GM19025 (cell line): ENCODE data around the gene PGRMC2.

Source experiments
- ATAC-seq: cut with Tn5 transposase; IDR thresholded peaks from one replicate; pipeline ENCODE4 v1.9.1; 2021; ENCODE audit warnings: mild to moderate bottlenecking, low read depth, moderate library complexity; ENCODE audit not compliant: unreplicated experiment

PGRMC2 gene, protein sequence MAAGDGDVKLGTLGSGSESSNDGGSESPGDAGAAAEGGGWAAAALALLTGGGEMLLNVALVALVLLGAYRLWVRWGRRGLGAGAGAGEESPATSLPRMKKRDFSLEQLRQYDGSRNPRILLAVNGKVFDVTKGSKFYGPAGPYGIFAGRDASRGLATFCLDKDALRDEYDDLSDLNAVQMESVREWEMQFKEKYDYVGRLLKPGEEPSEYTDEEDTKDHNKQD

DNA sequence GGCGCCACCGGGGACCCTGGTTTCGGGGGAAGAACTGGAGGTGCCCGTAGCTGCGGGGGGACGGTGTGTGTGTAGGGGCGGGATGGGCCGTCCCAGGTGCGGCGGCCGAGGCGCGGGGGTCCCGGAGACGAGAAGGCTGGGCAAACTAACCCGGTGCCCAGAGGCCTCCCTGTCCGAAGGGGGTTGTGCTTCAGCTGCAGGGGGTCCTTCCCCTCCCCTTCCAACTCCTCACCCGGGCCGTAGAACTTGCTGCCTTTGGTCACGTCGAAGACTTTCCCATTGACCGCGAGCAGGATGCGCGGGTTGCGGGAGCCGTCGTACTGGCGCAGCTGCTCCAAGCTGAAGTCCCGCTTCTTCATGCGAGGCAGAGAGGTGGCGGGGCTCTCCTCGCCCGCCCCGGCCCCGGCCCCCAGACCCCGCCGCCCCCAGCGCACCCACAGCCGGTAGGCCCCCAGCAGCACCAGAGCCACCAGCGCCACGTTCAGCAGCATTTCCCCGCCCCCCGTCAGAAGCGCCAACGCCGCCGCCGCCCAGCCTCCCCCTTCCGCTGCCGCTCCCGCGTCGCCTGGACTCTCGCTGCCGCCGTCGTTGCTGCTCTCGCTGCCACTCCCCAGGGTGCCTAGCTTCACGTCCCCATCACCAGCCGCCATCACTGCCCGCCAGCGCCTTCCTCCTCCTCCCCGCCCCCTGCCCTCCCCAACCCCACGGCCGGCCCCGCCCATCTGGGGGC, at the start of gene PGRMC2:
Gene PGRMC2 (minus strand): TSS at position 673 of the 730 bp plus-strand sequence. CDS start 23 bp downstream, at position 650.
- no peak for ATAC-seq

DNA sequence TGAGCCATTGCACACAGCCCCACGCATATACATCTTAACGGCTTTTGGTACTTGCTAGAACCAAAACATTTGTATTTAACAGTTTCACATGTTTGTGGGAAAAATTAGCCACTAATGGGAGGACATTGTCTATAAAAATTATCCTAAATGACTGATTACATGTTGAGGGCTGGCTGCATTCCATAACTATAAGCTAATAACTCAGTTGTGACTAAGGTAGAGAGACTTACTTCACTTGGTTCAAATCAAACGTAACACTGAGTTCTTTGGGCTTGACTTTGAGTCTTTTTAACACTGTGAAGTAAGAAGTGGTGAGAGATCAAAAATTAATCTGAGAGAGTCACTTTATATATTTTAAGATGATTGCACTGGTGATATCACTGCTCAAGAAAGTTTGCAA, 47.9 kb upstream of the PGRMC2 start:
- no peak for ATAC-seq

DNA sequence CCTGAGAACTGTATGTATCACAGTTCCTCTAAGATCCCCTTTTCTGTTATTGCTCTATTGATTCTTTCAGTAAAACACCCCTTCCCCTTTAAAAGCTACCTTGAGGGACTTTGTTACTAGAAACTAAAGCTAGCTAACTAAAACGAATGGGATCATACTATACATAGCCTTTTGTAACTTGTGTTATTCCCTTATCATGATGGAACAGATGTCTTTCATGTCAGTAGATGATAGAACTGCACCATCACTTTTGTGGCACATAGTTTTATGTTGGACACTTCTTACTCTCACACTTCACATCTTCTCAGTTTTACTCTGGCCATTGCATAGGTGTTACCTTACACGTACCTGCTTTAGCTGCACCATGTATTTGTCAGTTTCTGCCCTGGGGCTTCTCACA, 46.6 kb upstream of the PGRMC2 start:
- no peak for ATAC-seq

DNA sequence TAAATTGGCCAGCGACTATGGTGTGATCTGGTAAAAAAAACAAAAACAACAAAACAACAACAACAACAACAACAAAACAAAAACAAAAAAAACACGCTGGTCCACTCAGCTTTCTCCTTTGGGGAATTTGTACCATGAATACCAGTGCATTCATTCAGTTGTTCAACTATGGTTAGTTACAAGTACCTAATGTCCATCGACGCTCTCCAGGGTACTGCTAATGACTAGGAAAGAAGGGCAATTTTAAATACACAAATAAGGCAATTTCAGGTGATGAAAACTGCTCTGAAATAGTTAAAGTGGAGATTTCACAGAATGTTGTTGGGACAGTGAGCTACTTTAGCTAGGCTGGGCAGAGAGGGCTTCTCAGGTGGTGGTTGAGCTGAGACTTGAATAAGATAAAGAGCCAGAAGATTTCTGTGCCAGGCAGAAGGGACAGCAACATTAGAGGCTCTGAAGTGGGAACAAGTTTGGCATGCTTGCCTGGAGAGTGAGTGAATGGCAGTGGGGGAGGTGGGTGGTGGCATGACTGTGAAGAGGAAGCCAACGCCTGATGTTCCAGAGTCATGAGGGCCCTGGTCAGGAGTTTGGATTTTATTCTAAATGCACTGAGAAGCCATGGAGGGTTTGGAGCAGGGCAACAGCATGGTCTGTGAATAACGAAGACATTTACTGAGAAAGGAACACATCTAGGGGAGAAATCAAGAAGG, 45.9 kb upstream of the PGRMC2 start:
- ATAC-seq = no peak

DNA sequence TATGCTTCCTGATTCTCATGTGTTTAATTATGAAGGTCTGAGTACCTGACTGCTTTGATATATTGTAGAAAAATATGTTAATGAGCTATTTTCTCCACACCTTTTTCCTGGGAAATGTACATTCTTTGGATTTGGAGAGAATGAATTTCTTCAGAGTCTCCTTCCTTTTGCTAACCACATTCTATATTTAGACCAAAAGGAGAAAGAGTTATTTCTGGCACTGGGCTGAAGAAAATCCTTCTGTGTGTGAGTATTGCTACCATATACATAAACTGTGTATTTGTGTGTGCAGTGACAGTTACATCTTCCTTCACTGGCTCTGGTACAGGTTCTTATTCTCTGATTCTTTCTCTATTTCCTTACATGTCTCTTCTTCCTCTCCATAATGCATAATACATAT, 44.5 kb upstream of the PGRMC2 start:
- ATAC-seq = no peak

DNA sequence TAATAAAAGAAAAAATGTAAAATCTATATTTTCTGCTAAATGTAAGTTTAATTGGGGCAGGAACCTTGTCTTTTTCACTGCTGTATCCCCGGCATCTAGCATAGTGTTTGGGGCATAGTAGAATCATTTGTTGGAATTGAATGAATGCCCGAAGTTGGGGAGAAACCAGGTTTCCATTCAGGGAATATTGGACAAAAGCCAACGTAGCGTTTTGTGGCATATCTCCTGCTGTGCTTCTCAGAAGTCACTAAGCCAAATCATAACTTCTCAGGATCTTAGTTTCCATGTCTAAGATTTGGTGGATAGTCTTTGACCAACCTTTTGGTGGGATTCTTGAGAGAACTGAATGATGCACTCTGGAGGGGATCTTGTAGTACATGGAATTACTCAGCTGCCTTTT, 42.0 kb upstream of the PGRMC2 start:
- no peak for ATAC-seq

DNA sequence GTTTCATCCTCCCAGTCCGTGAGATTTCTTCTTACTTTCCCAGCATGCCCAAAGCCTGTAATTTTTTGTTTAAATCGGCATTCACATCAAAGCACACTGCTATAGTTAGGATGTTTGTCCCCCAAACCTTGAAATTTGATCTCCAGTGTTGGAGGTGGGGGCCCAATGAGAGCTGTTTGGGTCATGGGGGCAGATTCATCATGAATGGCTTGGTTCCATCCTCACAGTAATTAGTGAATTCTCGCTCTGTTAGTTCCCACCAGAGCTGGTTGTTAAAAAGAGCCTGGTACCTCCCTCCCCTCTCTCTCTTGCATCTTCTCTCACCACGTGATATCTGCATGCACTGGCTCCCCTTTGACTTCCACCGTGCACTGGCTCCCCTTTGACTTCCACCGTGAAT, 40.5 kb upstream of the PGRMC2 start:
- ATAC-seq = no peak

DNA sequence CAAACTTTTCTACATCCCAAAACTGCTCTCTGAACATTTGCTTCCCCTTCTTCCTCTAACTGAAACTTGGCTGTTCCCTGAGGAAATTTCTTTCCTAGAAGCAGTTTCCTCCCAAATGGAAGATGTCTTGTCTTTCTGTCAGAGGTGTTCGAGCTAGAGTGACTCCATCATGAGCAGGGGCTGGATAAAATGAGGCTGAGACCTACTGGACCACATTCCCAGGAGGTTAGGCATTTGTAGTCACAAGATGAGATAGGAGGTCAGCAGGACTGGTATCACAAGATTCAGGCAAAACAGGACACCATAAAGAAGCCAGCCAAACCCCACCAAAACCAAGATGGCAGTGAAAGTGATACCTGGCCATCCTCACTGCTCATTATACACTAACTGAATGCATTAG, 35.8 kb upstream of the PGRMC2 start:
- no peak for ATAC-seq

DNA sequence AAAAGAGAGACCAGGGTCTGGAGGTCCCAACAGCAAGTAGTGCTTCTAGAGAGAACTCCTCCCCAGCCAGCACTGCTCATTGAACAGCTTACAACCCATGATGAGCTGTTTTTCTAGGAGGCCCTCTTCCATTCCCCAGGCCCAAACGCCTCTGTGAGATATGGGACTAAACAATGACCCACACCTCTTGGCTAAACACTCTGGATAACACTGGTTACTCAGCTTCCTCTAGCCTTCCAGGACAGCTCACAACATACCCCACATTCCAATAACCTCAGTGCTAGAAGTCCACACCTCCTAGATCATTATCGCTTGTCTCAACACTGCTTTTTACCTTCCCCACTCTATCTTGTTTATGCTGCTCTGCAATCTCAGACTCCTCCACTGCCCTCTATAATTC, 35.4 kb upstream of the PGRMC2 start:
- no peak for ATAC-seq

DNA sequence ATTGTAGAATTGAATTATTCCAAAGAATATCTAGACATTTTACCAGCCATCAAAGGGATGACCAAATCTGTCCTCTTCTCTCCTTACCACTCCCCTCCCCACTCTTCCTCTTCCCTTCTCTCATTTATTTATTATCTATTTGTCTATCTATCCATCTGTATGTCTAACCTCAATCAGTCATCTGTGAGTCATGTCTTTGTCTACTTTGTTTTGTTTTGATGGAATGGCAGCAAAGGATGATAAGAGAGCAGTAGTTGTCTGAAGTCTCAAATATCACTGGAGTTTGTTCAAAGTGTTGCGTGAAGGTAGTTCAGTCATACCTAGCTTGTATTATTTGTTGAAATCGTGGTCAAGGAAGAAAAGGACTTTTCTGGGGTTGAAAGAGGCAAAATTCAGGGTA, 34.7 kb upstream of the PGRMC2 start:
- no peak for ATAC-seq

DNA sequence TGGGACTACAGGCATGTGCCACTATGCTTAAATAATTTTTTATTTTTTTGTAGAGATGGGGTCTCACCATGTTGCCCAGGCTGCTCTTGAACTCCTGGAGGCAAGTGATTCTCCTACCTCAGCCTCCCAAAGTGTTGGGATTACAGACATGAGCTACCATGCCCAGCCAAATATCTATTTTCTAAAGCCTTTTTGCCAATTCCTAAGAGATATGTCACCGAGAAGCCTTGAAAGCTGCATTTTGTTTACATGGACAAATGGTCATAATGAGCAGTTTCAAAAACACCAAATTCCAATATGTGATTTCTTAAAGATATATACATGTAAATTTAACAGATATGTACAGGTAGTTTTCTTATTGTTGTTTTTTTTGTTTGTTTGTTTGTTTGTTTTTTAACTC, 33.0 kb upstream of the PGRMC2 start:
- ATAC-seq = no peak

DNA sequence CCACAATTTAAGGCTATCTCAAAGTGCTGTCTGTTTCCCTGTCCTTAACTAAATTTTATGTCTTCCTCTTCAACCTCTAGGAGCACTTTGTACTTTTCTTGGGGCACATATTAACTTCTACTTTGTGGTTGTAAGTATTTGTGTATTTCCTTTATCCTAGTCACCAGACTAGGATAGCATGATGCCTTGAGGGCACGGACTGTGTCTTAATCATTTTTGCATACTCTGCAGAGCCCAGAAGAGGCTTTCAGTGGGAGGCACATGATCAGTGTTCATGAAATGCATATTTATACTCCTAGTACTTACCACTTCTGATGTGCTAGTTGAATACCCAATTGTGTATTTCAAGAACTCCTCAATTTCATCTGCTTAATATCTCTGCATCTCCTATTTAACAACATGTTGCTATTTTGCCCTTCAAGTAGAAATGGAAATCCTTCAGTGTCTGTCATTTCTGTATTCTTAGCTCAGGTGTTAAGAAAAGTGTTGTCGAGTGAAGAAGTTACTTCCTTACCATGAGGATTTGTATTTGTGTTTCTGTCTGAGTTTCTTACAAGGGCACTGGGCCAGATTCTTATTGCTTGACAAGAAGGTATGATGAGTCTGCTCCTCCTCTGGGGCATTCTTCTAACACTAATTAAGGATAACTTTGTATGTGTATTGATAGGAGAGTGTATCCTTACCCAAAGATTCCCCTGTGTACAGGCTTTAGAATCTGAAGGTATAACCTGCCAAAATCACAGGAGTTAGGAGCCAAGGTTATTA, 28.3 kb upstream of the PGRMC2 start:
- ATAC-seq = no peak

DNA sequence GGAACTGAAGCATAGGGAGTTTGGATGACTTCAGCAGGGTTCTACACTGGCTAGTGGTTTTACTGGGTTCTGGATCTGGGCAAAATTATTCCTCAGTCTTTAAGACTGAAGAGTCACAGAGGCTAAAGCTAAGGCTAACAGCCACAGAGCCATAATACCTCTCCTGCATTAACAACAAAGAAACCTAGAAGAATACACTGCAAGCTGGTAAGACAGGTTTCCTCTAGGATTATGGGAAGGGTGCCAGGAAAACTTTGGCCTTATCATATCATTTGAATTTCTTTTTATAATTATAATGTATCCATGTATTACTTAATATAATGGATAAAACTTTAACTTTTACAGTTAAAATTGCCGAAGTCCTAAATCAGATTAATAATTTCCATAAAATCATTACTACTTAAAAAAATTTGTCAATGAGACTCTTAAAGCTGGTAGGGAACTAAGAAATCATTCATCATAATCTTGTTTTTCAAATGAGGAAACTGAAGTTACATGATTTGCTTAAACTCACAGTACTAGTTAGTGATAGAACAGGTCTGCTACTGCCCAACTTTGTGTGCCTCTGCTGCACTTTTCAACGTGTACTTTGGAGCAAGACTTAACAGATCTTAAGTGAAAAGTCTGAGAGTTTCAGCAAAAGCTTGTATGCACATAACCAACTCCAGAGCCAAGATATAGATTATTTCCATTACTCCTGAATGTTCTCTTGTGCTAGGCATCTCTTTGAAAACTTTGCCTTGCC, 24.2 kb upstream of the PGRMC2 start:
- no peak for ATAC-seq

DNA sequence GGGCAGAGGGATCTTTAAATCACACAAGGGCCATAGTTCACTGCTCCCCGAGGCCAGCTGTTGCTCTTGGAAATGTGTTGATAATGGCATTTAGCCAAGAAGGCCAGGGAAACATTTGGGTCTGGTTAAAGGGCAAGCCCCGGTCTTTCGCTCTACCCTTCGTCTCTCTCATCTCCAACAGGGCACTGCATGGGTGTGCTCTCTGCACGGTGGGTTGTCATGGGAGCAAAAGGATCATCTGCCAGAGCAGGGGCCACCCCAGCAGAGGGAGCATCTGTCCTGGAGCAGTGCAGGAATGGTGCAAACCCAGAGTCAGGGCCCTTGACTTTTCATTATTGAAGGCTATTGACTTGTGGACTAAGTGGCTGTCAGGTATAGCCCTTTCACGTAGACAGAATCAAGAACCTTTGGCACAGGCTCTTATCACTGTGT, 22.7 kb upstream of the PGRMC2 start:
- no peak for ATAC-seq

DNA sequence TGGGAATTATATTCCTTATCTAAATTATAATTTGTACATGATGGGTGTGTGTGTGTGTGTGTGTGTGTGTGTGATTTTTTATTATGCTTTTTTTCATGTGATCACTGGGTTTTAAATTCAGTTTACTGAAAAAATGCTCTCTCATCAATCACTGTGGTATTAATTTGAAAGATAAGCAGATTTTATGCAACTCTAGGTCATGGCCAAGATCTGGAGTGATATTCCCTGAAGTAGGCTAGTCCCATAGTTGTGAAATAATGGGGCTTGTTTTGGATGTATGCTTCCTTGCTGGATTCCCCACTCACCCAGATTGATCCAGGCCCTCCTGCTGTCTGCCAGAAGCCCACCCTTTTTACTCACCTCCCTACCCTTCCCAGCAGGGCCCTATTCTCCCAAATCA, 22.0 kb upstream of the PGRMC2 start:
- no peak for ATAC-seq

DNA sequence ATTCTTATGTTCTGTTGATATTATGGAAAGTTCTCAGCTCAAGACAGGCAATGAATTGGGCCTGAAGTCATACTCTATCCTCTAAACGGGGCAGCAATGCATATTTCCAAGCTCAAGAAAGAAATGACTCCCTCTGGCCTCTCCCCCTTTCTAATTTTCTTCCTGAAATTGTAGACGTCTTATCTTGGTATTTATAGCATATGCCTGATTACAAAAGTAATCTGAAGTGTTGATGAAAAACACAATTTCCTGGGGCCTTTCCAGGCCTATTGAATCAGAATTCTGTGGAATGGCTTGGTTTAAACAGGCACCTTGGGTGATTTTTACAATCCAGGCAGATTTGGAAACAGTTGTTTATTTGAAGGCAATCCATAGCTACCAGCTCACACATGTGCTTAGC, 21.4 kb upstream of the PGRMC2 start:
- no peak for ATAC-seq

DNA sequence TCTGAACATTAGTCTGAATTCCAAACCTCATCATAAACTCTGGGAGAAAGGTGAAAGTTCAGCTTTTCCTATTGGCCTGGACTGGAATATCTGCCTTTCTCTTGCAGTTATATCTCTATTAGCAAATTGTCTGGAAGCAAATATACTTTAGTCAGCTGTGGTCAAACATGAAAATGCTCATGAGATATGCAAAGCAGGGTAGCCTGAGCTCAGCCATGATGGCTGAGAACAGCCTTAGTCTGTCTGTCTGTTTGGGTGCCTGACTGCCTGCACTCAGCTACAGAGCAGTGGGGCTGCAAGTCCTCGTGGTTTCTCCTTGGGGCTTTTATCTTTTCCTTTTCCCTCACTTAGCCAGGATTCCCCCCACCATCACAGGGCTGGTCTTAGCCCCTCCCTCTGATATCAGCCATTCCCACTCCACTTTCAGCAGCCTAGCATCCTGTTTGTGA, 19.5 kb upstream of the PGRMC2 start:
- ATAC-seq = peak; percentile 81

DNA sequence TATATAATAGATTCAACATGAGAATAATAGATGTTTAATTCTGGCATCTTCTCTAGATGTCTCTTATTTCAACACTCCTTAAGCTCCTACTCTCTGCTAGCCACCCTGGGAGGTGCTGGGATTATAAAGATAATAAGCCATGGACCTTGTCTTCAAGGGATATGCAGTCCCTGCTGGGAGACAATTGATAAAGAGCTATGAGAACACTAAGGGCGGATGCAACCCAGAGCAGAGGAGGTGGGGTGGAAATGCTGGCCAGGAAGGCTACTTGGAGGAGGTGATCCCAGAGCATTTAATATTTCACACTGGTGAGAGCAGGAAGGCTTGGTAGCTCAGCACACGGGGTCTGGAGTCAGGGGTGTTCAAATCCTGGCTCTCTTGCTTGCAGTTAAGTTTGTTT, 18.3 kb upstream of the PGRMC2 start:
- ATAC-seq = no peak

DNA sequence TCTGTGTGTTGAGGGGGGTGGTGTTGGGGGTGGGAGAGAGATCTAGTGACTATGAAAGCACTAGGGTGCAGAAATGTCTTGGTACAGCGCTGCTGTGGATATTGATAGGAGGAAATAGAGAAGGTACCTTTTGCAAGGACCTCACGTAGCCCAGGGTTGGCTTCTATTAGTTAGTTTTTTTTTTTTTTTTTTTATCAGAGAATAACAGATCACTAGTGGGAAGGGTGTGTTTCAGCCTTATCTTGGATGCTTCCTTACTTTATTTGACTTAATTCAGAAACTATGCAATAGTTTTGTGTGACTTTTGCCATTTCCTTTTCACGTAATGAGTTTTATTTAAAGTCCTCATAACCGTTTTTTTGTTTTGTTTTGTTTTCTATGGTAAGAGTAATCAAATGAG, 16.4 kb upstream of the PGRMC2 start:
- ATAC-seq = no peak

DNA sequence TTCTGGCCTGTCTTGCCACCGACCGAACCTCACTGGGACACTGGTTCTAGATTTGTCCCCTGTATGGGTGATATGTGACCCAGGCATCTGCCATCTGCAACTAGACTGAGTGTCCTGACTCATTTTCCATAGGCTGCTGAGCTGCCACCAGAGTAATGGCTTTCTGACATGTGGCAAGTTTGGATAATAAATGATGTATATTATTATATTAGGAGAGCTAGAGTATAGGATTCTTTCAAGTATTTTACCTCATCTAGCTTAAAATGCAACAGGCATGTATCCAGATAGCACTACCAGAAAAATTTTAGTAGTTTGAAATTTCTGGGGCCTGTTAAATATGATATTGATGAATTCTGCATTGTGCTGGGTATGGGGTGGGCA, 15.8 kb upstream of the PGRMC2 start:
- no peak for ATAC-seq
